Left ventricle myocardium inferior (tissue), 1 donor: Measurements from ENCODE around the gene TPP1. TPM values are rescaled to one million over a fixed set of nuclear protein-coding genes. Genes with fewer than 3 reads are reported as not detected.

Source experiments
- DNase-seq: peaks from one replicate; pipeline ENCODE4 v3.0.0-alpha.2; 2020
- H3K27ac ChIP-seq: fragments of 200-600 bp; replicated peaks from 2 replicates; pipeline ENCODE4 v1.8.0; 2021
- H3K27me3 ChIP-seq: fragments of 200-600 bp; 2 replicates; pipeline ENCODE4 v1.8.0; 2021; ENCODE audit warnings: low read depth
- H3K36me3 ChIP-seq: fragments of 200-600 bp; 2 replicates; pipeline ENCODE4 v1.8.0; 2021
- H3K4me1 ChIP-seq: fragments of 200-600 bp; 2 replicates; pipeline ENCODE4 v1.8.0; 2021
- H3K4me3 ChIP-seq: fragments of 200-600 bp; 2 replicates; pipeline ENCODE4 v1.8.0; 2021; ENCODE audit warnings: mild to moderate bottlenecking, moderate library complexity
- H3K9me3 ChIP-seq: fragments of 200-600 bp; replicated peaks from 2 replicates; pipeline ENCODE4 v1.8.0; 2021
- intact Hi-C: fragments of 100-400 bp; cut with micrococcal nuclease; formaldehyde crosslinking; loops from one replicate; pipeline ENCODE4 v1.11.0; 2022
- total RNA-seq: library from RNA; stranded (reverse); fragmentation: NEBNext Ultra II Directional; extraction: Animal tissue kit (Norgen Biotek cat#: 25700); gene quantifications from one replicate; pipeline ENCODE4 v1.2.1, GENCODE V29; 2021
- TF ChIP-seq, protein P1 (sequence below): fragments of 200-600 bp; IDR thresholded peaks from 2 replicates; pipeline ENCODE4 v1.8.0; 2021; ENCODE audit warnings: antibody characterized with exemption, mild to moderate bottlenecking, borderline replicate concordance
- donor health status: DM: no; HTN: yes; CAD: no; lungs with severe emphysema.

The TPP1 gene
- total RNA-seq, 1 donor from 2014 or later = 84.2 TPM

GRCh38 chr11:6587360-6587953 is 31.8 kb downstream of the TPP1 start:
- no peak overlapping the region for H3K4me3 ChIP-seq
- TF ChIP-seq, protein P1, sequence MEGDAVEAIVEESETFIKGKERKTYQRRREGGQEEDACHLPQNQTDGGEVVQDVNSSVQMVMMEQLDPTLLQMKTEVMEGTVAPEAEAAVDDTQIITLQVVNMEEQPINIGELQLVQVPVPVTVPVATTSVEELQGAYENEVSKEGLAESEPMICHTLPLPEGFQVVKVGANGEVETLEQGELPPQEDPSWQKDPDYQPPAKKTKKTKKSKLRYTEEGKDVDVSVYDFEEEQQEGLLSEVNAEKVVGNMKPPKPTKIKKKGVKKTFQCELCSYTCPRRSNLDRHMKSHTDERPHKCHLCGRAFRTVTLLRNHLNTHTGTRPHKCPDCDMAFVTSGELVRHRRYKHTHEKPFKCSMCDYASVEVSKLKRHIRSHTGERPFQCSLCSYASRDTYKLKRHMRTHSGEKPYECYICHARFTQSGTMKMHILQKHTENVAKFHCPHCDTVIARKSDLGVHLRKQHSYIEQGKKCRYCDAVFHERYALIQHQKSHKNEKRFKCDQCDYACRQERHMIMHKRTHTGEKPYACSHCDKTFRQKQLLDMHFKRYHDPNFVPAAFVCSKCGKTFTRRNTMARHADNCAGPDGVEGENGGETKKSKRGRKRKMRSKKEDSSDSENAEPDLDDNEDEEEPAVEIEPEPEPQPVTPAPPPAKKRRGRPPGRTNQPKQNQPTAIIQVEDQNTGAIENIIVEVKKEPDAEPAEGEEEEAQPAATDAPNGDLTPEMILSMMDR = no peak
- intact Hi-C loops = no loop called here
- H3K27ac ChIP-seq = peak overlapping the region; percentile 52
- peaks cover 24% of the 10 kb centered on the region for H3K9me3 ChIP-seq
- H3K4me1 ChIP-seq = peaks cover 22% of the 10 kb centered on the region
- H3K36me3 ChIP-seq = peaks cover 14% of the 10 kb centered on the region
- peak; percentile 56 for DNase-seq
- H3K27me3 ChIP-seq = no peaks in the 10 kb centered on the region

DNA sequence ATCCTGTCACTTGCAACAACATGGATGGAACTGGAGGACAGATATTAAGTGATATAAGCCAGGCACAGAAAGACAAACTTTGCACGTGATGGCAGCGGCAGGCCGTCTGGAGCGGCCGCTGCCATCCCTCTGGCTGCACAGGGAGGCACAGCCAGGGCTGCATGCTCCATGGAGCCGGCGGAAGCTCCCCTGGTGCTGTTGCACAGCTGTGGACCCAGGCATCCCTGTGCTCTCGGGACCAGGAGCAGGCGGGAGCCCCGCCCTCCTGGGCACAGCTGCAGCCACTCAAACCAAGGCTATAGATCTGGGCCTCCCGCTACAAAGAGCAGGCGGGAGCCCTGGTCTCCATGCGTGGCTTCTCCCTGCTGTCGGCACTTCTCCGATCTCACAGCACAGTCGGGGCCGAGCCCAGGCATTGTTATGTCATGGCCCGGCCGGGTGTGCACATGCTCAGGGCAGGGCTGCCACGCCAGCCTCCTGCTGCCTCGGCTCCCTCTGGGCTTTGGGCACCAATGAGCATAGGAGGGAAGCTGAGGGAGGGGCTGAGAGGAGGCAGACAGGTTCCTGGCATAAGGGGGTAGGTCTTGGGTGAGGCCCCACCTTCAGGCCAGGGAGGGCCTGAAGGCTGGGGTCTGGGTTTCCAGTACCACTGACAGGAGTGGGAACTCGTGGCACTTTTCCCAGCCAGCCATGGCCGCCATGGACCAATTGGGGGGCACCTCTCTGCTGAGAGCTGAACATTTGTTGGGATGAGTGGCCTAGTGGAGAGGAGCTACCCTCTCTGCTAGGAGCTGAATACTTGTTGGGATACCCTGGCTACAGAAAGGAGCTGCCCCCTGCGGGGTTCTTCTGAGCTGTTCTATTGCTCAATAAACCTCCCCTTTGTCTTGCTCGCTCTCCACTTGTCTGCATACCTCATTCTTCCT is 32.5 kb downstream of the TPP1 start:
- Histone ChIP-seq H3K9me3 (peaks cover 31% of the 10 kb centered on the region), H3K27me3 (no peaks in the 10 kb centered on the region), H3K4me3 (peak overlapping the region; percentile 47), H3K27ac (peak overlapping the region; percentile 52), H3K4me1 (peaks cover 22% of the 10 kb centered on the region), H3K36me3 (peaks cover 9% of the 10 kb centered on the region)
- no peak for DNase-seq
- intact Hi-C loops = no loop called here
- TF ChIP-seq, protein P1 = no peak

GRCh38 chr11:6584528-6584927 is 34.7 kb downstream of the TPP1 start:
- Histone ChIP-seq H3K4me3 (no peak overlapping the region), H3K4me1 (peaks cover 28% of the 10 kb centered on the region), H3K27me3 (no peaks in the 10 kb centered on the region), H3K27ac (no peak overlapping the region), H3K9me3 (peaks cover 31% of the 10 kb centered on the region), H3K36me3 (peaks cover 6% of the 10 kb centered on the region)
- no peak for DNase-seq
- intact Hi-C loops = no loop called here
- TF ChIP-seq, protein P1 = no peak

DNA sequence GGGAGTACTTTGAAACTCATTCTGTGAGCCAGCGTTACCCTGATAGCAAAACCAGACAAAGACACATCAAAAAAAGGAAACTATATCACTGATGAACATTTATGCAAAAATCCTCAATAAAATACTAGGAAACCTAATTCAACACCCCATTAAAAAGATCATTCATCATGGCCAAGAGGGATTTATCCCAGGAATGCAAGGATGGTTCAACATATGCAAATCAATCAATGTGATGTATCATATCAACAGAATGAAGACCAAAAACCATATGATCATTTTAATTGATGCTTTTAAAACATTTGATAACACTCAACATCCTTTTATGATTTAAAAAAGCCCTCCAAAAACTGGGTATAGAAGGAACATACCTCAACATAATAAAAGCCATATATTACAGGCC is 35.6 kb downstream of the TPP1 start:
- Histone ChIP-seq H3K27ac (no peak overlapping the region), H3K27me3 (no peaks in the 10 kb centered on the region), H3K4me3 (no peak overlapping the region), H3K36me3 (peaks cover 6% of the 10 kb centered on the region), H3K4me1 (peaks cover 35% of the 10 kb centered on the region), H3K9me3 (peaks cover 31% of the 10 kb centered on the region)
- TF ChIP-seq, protein P1 = no peak
- intact Hi-C loops = no loop called here
- DNase-seq = no peak

DNA sequence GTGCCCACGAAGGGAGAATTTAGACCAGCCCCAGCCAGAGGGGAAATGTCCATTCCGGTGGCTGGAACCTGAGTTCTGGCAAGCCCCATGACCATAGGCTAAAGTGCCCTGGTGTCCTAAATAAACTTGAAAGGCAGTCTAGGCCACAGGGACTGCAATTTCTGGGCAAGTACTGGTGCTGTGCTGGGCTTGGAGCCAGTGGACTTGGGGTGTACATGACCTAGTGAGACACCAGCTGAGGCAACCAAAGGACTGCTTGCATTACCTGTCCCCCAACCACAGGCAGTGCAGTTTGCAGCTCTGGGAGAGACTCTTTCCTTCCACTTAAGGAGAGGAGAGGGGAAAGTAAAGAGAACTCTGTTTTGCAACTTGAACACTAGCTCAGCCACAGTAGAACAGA is 39.5 kb downstream of the TPP1 start:
- no peak overlapping the region for H3K4me3 ChIP-seq
- TF ChIP-seq, protein P1 = no peak

More for the DNA sequence above, 39.5 kb downstream of the TPP1 start:
- H3K27ac ChIP-seq = peak overlapping the region; percentile 13
- no peaks in the 10 kb centered on the region for H3K27me3 ChIP-seq
- peaks cover 5% of the 10 kb centered on the region for H3K36me3 ChIP-seq
- no peak for DNase-seq
- intact Hi-C loops = no loop called here
- H3K4me1 ChIP-seq = peaks cover 38% of the 10 kb centered on the region
- H3K9me3 ChIP-seq = peaks cover 29% of the 10 kb centered on the region
